ENCODE results near the gene CHST2. TPM values are rescaled to one million over a fixed set of nuclear protein-coding genes. Genes with fewer than 3 reads are reported as not detected.

The CHST2 gene
- total RNA-seq, 4 donors from 2014 or later: 0.75 to 8.8 (median 3.0) TPM

- H3K36me3 ChIP-seq: no peaks in the 10 kb centered on the region
- 74 to 75% methylated on average over 4 to 5 of the region's 5 CpGs for WGBS, 2 donors (ENCODE audit: low coverage in 1 of 2)
- no peak for TF ChIP-seq EP300 (IDR thresholded peaks at IDR 0.05; ENCODE audit: low read depth)
- no peak for TF ChIP-seq POLR2AphosphoS5 (IDR thresholded peaks at IDR 0.05)
- TF ChIP-seq CTCF (IDR thresholded peaks at IDR 0.05): no peak
- TF ChIP-seq POLR2A (IDR thresholded peaks at IDR 0.05): no peak
- no peaks in the 10 kb centered on the region for H3K9me3 ChIP-seq
- H3K4me3 ChIP-seq: no peak overlapping the region
- DNase-seq: no peak
- H3K27ac ChIP-seq: no peak overlapping the region
- no peaks in the 10 kb centered on the region for H3K27me3 ChIP-seq
- H3K4me1 ChIP-seq: no peaks in the 10 kb centered on the region
- intact Hi-C loops (cut with DNase I; ENCODE audit: low total_unique reads): no loop called here
- in situ Hi-C loops (cut with MboI; ENCODE audit: low pct_ligation_motif_present in 1 of 4, low pct_unique_long_range_greater_than_20kb in 1 of 4, low sequenced_read_pairs in 3 of 4): no loop called here
Observed at GRCh38 chr3:143098032-143098764, 21.4 kb upstream of the CHST2 start.

GRCh38 chr3:143099210-143099609, 20.4 kb upstream of the CHST2 start:
- WGBS, 2 donors (ENCODE audit: low coverage in 1 of 2): 72% methylated on average over 3 of the region's 3 CpGs; no CpG with 5 or more reads in 1 of the 2 donors
- Histone ChIP-seq H3K36me3 (no peaks in the 10 kb centered on the region), H3K27ac (no peak overlapping the region), H3K27me3 (no peaks in the 10 kb centered on the region), H3K9me3 (no peaks in the 10 kb centered on the region), H3K4me1 (no peaks in the 10 kb centered on the region), H3K4me3 (no peak overlapping the region)
- DNase-seq: no peak
- TF ChIP-seq POLR2A (IDR thresholded peaks at IDR 0.05): no peak
- no peak for TF ChIP-seq EP300 (IDR thresholded peaks at IDR 0.05; ENCODE audit: low read depth)
- no peak for TF ChIP-seq POLR2AphosphoS5 (IDR thresholded peaks at IDR 0.05)
- no peak for TF ChIP-seq CTCF (IDR thresholded peaks at IDR 0.05)
- in situ Hi-C loops (cut with MboI; ENCODE audit: low pct_ligation_motif_present in 1 of 4, low pct_unique_long_range_greater_than_20kb in 1 of 4, low sequenced_read_pairs in 3 of 4) (no loop called here), intact Hi-C loops (cut with DNase I; ENCODE audit: low total_unique reads) (no loop called here)

GRCh38 chr3:143099690-143100089, 19.9 kb upstream of the CHST2 start:
- intact Hi-C loops (cut with DNase I; ENCODE audit: low total_unique reads): no loop called here
- TF ChIP-seq EP300 (IDR thresholded peaks at IDR 0.05; ENCODE audit: low read depth): no peak
- TF ChIP-seq POLR2A (IDR thresholded peaks at IDR 0.05): no peak
- TF ChIP-seq CTCF (IDR thresholded peaks at IDR 0.05): no peak
- Histone ChIP-seq H3K27me3 (no peaks in the 10 kb centered on the region), H3K4me1 (no peaks in the 10 kb centered on the region), H3K27ac (no peak overlapping the region), H3K4me3 (no peak overlapping the region), H3K36me3 (no peaks in the 10 kb centered on the region), H3K9me3 (peaks cover 1 to 4% of the 10 kb centered on the region in 2 donors)
- WGBS, 2 donors (ENCODE audit: low coverage in 1 of 2): 72% methylated on average over 2 of the region's 2 CpGs; no CpG with 5 or more reads in 1 of the 2 donors
- in situ Hi-C loops (cut with MboI; ENCODE audit: low pct_ligation_motif_present in 1 of 4, low pct_unique_long_range_greater_than_20kb in 1 of 4, low sequenced_read_pairs in 3 of 4): no loop called here
- DNase-seq: no peak

- intact Hi-C loops (cut with DNase I; ENCODE audit: low total_unique reads) (no loop called here), in situ Hi-C loops (cut with MboI; ENCODE audit: low pct_ligation_motif_present in 1 of 4, low pct_unique_long_range_greater_than_20kb in 1 of 4, low sequenced_read_pairs in 3 of 4) (no loop called here)
- Histone ChIP-seq H3K27me3 (no peaks in the 10 kb centered on the region), H3K4me1 (no peaks in the 10 kb centered on the region), H3K9me3 (peaks cover 9 to 12% of the 10 kb centered on the region in 2 donors), H3K36me3 (no peaks in the 10 kb centered on the region), H3K27ac (no peak overlapping the region), H3K4me3 (no peak overlapping the region)
- no peak for DNase-seq
- TF ChIP-seq POLR2AphosphoS5 (IDR thresholded peaks at IDR 0.05) (no peak), EP300 (IDR thresholded peaks at IDR 0.05; ENCODE audit: low read depth) (no peak), CTCF (IDR thresholded peaks at IDR 0.05) (no peak)
- WGBS, 2 donors (ENCODE audit: low coverage in 1 of 2): 85 to 100% methylated on average over 1 to 6 of the region's 6 CpGs
Observed at GRCh38 chr3:143100451-143100850, 19.1 kb upstream of the CHST2 start.
